Aorta (tissue), 5 donors: Measurements from ENCODE around the gene TBCC. TPM values are rescaled to one million over a fixed set of nuclear protein-coding genes. Genes with fewer than 3 reads are reported as not detected.

ENCODE experiments used
- ATAC-seq: fragments of 200-7000 bp; cut with Tn5 transposase; one replicate; pipeline ENCODE4 v1.9.1; 2022; ENCODE audit warnings: moderate library complexity; ENCODE audit not compliant: low FRiP score
- DNase-seq, 2 donors: peaks; one replicate each; pipeline ENCODE4 v3.0.0-alpha.2; 2020
- H3K27ac ChIP-seq, 2 donors: one replicate each; pipeline ENCODE4 v1.5.1; 2013; ENCODE audit warnings: low read length in 2 of 2, mild to moderate bottlenecking in 2 of 2, moderate library complexity in 2 of 2, control low read depth in 1 of 2, inconsistent platforms in 1 of 2, low read depth in 1 of 2
- H3K27me3 ChIP-seq, 2 donors: one replicate each; pipeline ENCODE4 v1.6.1; 2013; ENCODE audit warnings: control low read depth in 1 of 2, low read length in 1 of 2, mild to moderate bottlenecking in 1 of 2, moderate library complexity in 1 of 2; ENCODE audit not compliant: insufficient read depth in 2 of 2, control insufficient read depth in 1 of 2
- H3K36me3 ChIP-seq, 2 donors: one replicate each; pipeline ENCODE4 v1.6.1; 2013; ENCODE audit warnings: control low read depth in 1 of 2, low read length in 1 of 2, mild to moderate bottlenecking in 1 of 2; ENCODE audit not compliant: insufficient read depth in 2 of 2, control insufficient read depth in 1 of 2
- H3K4me1 ChIP-seq, 2 donors: one replicate each; pipeline ENCODE4 v1.6.1; 2013; ENCODE audit warnings: low read length in 2 of 2, control low read depth in 1 of 2, mild to moderate bottlenecking in 1 of 2, moderate library complexity in 1 of 2; ENCODE audit not compliant: insufficient read depth in 2 of 2, control insufficient read depth in 1 of 2
- H3K4me3 ChIP-seq, 2 donors: one replicate each; pipeline ENCODE4 v1.5.1; 2013; ENCODE audit warnings: low read length in 2 of 2, control low read depth in 1 of 2, mild to moderate bottlenecking in 1 of 2
- H3K9me3 ChIP-seq: one replicate; pipeline ENCODE4 v1.6.1; 2013; ENCODE audit warnings: mild to moderate bottlenecking, low read length; ENCODE audit not compliant: control insufficient read depth
- WGBS, 2 donors: extraction: QIAGEN DNeasy Blood & Tissue Kit; methylation state at CpG; one replicate each; pipeline ENCODE4 v1.1.7; 2013; 5-methylcytosine and 5-hydroxymethylcytosine counted together
- intact Hi-C, 2 donors: fragments of 100-400 bp; cut with DNase I; formaldehyde crosslinking; loops; one replicate each; pipeline versions ENCODE4 v1.14.2 to v1.15.0; 2022
- long read RNA-seq, 2 donors: library from polyadenylated mRNA; unstranded; transcript quantifications; one replicate each; pipeline ENCODE4 v2.0.0, GENCODE V29; 2020 to 2021
- polyA plus RNA-seq, 2 donors: library from polyadenylated mRNA; stranded (reverse); fragments of 200-250 nt; gene quantifications; one replicate each; pipeline ENCODE4 v1.2.3, GENCODE V29; 2013
- total RNA-seq, 2 donors: library from RNA; stranded (reverse); fragmentation: NEBNext Ultra II Directional; extraction: Animal tissue kit (Norgen Biotek cat#: 25700); gene quantifications; one replicate each; pipeline ENCODE4 v1.2.1, GENCODE V29; 2021
- donor health status: healthy with polysubstance abuse.
- donor health status: Bipolar disorder and iron deficiency.
- donor health status: DM: no; HTN: no; CAD: no.
- donor health status: DM: no; HTN: no; CAD: no.
- donor health status: DM: yes; HTN: yes; CAD: no.

TBCC gene
- total RNA-seq (10 to 100 TPM; 16.1 to 16.8 TPM), polyA plus RNA-seq (10 to 100 TPM; 14.4 to 33.1 TPM)
- long read RNA-seq, donor 1, transcript TBCC-201 (1 exons, 1,616 nt), result major isoform, 124 of 124 reads
- long read RNA-seq, donor 1, partial matches to known transcripts, result 0 of 124 reads
- long read RNA-seq, donor 1, other reads (novel, unspliced or antisense), result 0 of 124 reads
- long read RNA-seq, donor 2, transcript TBCC-201 (1 exons, 1,616 nt), result major isoform, 17 of 17 reads
- long read RNA-seq, donor 2, partial matches to known transcripts, result 0 of 17 reads
- long read RNA-seq, donor 2, other reads (novel, unspliced or antisense), result 0 of 17 reads

GRCh38 chr6:42745640-42746462 lies at the start of gene TBCC:
TSS of gene TBCC (minus strand) at chr6:42746103. CDS start at chr6:42746073, 30 bp downstream.
- ATAC-seq, result peak; percentile 96
- Histone ChIP-seq H3K36me3 (no peaks in the 10 kb centered on the region), H3K9me3 (no peaks in the 10 kb centered on the region), H3K4me3 (peak within 1 kb of the TSS; percentile 51 to 83), H3K27me3 (no peaks in the 10 kb centered on the region), H3K27ac (peak within 1 kb of the TSS; percentile 37 to 86), H3K4me1 (peaks cover 0 to 3% of the 10 kb centered on the region in 2 donors)
- intact Hi-C loops, result loop anchor here (2.0 to 5.0 kb wide), 2 partner anchors 37 to 131 kb away; partner anchors contain the start of genes RPL7L1 (in 2 of the 2) and BICRAL (in 1 of the 2)
- DNase-seq, result peak; percentile 97
- WGBS, 2 donors, result 0% methylated on average over 57 of the region's 57 CpGs

GRCh38 chr6:42795651-42796050 lies 49.7 kb upstream of the TBCC start:
- no peak for ATAC-seq
- DNase-seq, result no peak
- Histone ChIP-seq H3K27ac (no peak overlapping the region), H3K9me3 (no peaks in the 10 kb centered on the region), H3K36me3 (no peaks in the 10 kb centered on the region), H3K4me1 (peaks cover 0 to 2% of the 10 kb centered on the region in 2 donors), H3K27me3 (no peaks in the 10 kb centered on the region), H3K4me3 (no peak overlapping the region)
- 88 to 92% methylated on average over 1 of the region's 1 CpG for WGBS, 2 donors
- intact Hi-C loops, result no loop called here

GRCh38 chr6:42791706-42792320 lies 45.9 kb upstream of the TBCC start:
- DNase-seq (no peak), ATAC-seq (no peak)
- no peaks in the 10 kb centered on the region for H3K27me3 ChIP-seq
- no peak overlapping the region for H3K4me3 ChIP-seq
- H3K9me3 ChIP-seq, result no peaks in the 10 kb centered on the region
- peak overlapping the region in 1 of 2 donors; percentile 50 for H3K27ac ChIP-seq
- H3K36me3 ChIP-seq, result no peaks in the 10 kb centered on the region
- WGBS, 2 donors, result 88 to 89% methylated on average over 3 of the region's 3 CpGs
- intact Hi-C loops, result no loop called here
- peaks cover 4 to 7% of the 10 kb centered on the region in 2 donors for H3K4me1 ChIP-seq

DNA sequence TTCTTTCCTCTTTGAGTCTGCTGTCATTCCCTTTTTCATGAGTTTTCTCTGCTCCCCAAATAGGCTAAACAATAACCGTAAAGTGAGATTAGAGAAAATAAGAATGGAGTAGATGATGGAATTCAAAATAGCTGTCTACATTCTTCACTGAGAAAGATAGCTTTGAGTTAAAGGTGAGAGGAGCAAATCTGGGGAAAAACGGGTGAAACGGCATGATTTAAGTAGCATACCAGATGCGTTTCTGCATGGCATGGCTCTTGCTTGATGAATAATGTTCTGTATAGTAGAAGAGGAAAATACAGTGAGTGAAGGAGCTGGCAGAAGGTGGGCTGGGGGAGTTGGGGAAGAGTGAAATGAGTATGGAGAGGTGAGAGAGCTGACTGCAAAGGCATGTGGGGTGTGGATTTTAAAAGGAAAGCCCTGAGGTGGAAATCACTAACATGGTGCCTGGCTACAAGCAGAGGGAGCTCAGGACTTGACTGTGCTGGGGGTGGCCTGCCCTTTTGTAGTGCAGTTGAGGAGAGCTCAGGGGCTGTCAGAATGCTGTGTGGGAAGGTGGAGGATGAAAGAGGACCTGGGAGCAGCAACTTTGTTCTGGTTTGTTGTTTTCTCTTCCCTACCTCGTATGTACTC lies 44.8 kb upstream of the TBCC start:
- Histone ChIP-seq H3K27me3 (no peaks in the 10 kb centered on the region), H3K4me1 (peaks cover 4 to 7% of the 10 kb centered on the region in 2 donors), H3K9me3 (no peaks in the 10 kb centered on the region), H3K27ac (peak overlapping the region; percentile 16 to 28), H3K36me3 (no peaks in the 10 kb centered on the region), H3K4me3 (no peak overlapping the region)
- DNase-seq (no peak), ATAC-seq (peak; percentile 31)
- intact Hi-C loops, result no loop called here
- 14 to 17% methylated on average over 5 of the region's 5 CpGs for WGBS, 2 donors

GRCh38 chr6:42788671-42789070 lies 42.8 kb upstream of the TBCC start:
- H3K36me3 ChIP-seq, result no peaks in the 10 kb centered on the region
- H3K9me3 ChIP-seq, result no peaks in the 10 kb centered on the region
- no peak overlapping the region for H3K27ac ChIP-seq
- DNase-seq (no peak), ATAC-seq (no peak)
- 57 to 89% methylated on average over 4 of the region's 4 CpGs for WGBS, 2 donors
- intact Hi-C loops, result loop anchor here in 1 of 2 donors (5.0 kb wide), 1 partner anchor 34 kb away; no protein-coding TSS in a partner anchor
- no peak overlapping the region for H3K4me3 ChIP-seq
- no peaks in the 10 kb centered on the region for H3K27me3 ChIP-seq
- peaks cover 4 to 7% of the 10 kb centered on the region in 2 donors for H3K4me1 ChIP-seq

DNA sequence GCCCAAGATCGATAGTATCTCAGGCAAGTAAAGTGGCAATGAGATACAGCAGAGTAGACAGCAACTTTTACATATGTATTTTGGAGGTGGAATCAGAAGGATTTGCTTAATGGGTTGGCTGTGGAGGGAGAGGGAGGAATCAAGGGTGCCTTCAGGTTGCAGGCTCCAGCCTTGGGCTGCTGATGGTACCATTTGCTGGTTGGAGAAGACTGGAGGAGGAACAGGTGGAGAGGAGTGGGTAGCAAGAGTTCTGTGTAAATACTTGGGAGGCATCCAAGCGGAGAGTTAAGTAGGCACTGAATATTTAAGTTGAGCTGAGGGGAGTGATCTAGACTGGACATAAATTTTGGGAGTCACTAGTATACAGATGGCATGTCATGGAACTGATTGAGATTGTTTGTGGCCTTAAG lies 41.2 kb upstream of the TBCC start:
- ATAC-seq (no peak), DNase-seq (no peak)
- H3K9me3 ChIP-seq, result no peaks in the 10 kb centered on the region
- intact Hi-C loops, result loop anchor here in 1 of 2 donors (5.0 kb wide), 1 partner anchor 35 kb away; no protein-coding TSS in a partner anchor
- H3K27ac ChIP-seq, result peak overlapping the region in 1 of 2 donors; percentile 48
- H3K4me3 ChIP-seq, result no peak overlapping the region
- peaks cover 4 to 7% of the 10 kb centered on the region in 2 donors for H3K4me1 ChIP-seq
- 59 to 67% methylated on average over 2 of the region's 2 CpGs for WGBS, 2 donors
- no peaks in the 10 kb centered on the region for H3K36me3 ChIP-seq
- no peaks in the 10 kb centered on the region for H3K27me3 ChIP-seq

DNA sequence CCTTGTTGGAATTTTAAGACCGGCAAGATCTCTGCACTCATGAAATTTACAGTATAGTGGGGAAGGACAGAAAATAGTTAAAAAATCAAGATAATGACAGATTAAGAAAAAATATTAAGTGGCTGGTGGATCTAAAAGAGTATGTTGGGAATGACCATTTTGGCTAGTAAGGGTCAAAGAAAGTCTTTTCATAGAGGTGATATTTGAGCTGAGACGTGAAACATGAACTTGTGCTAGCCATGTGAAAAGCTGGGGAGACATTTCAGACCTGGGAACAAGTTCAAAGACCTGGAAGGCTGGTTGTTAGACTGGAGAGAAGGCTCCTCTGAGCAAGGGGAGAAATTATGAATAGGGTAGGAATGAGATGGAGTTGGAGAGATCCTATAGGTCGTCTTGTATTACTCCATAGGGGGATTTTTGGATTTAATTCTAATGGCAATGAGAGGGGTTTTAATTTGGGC lies 40.7 kb upstream of the TBCC start:
- no peak overlapping the region for H3K4me3 ChIP-seq
- H3K36me3 ChIP-seq, result no peaks in the 10 kb centered on the region
- H3K4me1 ChIP-seq, result peaks cover 4 to 7% of the 10 kb centered on the region in 2 donors
- no peak for ATAC-seq
- no peaks in the 10 kb centered on the region for H3K9me3 ChIP-seq
- H3K27me3 ChIP-seq, result no peaks in the 10 kb centered on the region
- DNase-seq, result no peak
- 18 to 24% methylated on average over 3 of the region's 3 CpGs for WGBS, 2 donors
- intact Hi-C loops, result loop anchor here in 1 of 2 donors (5.0 kb wide), 1 partner anchor 36 kb away; no protein-coding TSS in a partner anchor
- H3K27ac ChIP-seq, result no peak overlapping the region
